Upper lobe of left lung (tissue), 4 donors: Measurements from ENCODE around the gene MTM1.
A peak's percentile ranks its signal among the peaks of the same experiment; 100 is the strongest.

Experiments
- CTCF ChIP-seq, 6 experiments: fragments of 450-650 bp in 4 of 6; fragments of 200-600 bp in 2 of 6; sonication (generic) in 2 of 6; IDR thresholded peaks; one replicate each; pipeline ENCODE4 v1.5.1; 2016 to 2019; ENCODE audit warnings: antibody characterized with exemption in 6 of 6
- POLR2A ChIP-seq, 4 donors: fragments of 450-650 bp; IDR thresholded peaks; one replicate each; pipeline ENCODE4 v1.5.1; 2016 to 2017; ENCODE audit warnings: antibody characterized with exemption in 4 of 4, mild to moderate bottlenecking in 2 of 4
- POLR2AphosphoS5 ChIP-seq, 2 donors: sonication (generic); formaldehyde crosslinking; IDR thresholded peaks; one replicate each; pipeline ENCODE4 v1.5.1; 2017; ENCODE audit warnings: antibody characterized with exemption in 2 of 2

- peak in 1 of 4 donors; percentile 29 for TF ChIP-seq POLR2A (IDR thresholded peaks at IDR 0.05)
- peak in 1 of 2 donors; percentile 27 for TF ChIP-seq POLR2AphosphoS5 (IDR thresholded peaks at IDR 0.05)
- no peak for TF ChIP-seq CTCF (IDR thresholded peaks at IDR 0.05)
Observed at GRCh38 chrX:150692831-150693724, 124.7 kb downstream of the MTM1 start, which contains the start of gene MTMR1.
